Measurements from ENCODE around the gene CLIP1. TPM values are rescaled to one million over a fixed set of nuclear protein-coding genes. Genes with fewer than 3 reads are reported as not detected.

The CLIP1 gene
- total RNA-seq, 2 experiments from 2014 or later = 52.0 to 54.9 TPM

GRCh38 chr12:122403115-122403770, 19.2 kb downstream of the CLIP1 start:
- peak overlapping the region; percentile 15 for H3K27ac Mint-ChIP-seq
- H3K36me3 Mint-ChIP-seq (ENCODE audit: low read depth) = peaks cover 17% of the 10 kb centered on the region
- H3K9me3 Mint-ChIP-seq = no peaks in the 10 kb centered on the region
- ChIA-PET POLR2A (interaction anchor here (1.4 kb wide), 1 partner anchor 68 kb away, joined by 3 read pairs; no protein-coding TSS in a partner anchor), CTCF (interaction anchor here (0.6 to 1.9 kb wide), 7 partner anchors 19 to 258 kb away, joined by 3 to 16 read pairs (median 3); partner anchors contain the start of gene CLIP1)
- Histone ChIP-seq H3K27me3 (ENCODE audit: control insufficient read depth in 1 of 2, insufficient read depth in 2 of 2, low read length in 2 of 2) (no peaks in the 10 kb centered on the region), H3K27ac (ENCODE audit: low read depth in 1 of 2, low read length in 2 of 2) (no peak overlapping the region), H3K4me3 (ENCODE audit: low read length) (no peak overlapping the region), H3K36me3 (ENCODE audit: insufficient read depth, low read length) (no peaks in the 10 kb centered on the region), H3K9me3 (ENCODE audit: control insufficient read depth in 1 of 2, insufficient read depth in 1 of 2, low read length in 2 of 2) (no peaks in the 10 kb centered on the region), H3K4me1 (ENCODE audit: insufficient read depth, low read length) (peaks cover 17% of the 10 kb centered on the region)
- ATAC-seq (ENCODE audit: poor library complexity) (no peak), DNase-seq (no peak)
- no peaks in the 10 kb centered on the region for H3K27me3 Mint-ChIP-seq
- TF ChIP-seq CTCF (IDR thresholded peaks at IDR 0.05) = no peak
- H3K4me3 Mint-ChIP-seq = no peak overlapping the region
- intact Hi-C loops (cut with DNase I, micrococcal nuclease) = no loop called here
- peaks cover 45% of the 10 kb centered on the region for H3K4me1 Mint-ChIP-seq (ENCODE audit: low read depth)

GRCh38 chr12:122402264-122402663, 20.2 kb downstream of the CLIP1 start:
- no peak for TF ChIP-seq CTCF (IDR thresholded peaks at IDR 0.05)
- H3K27ac ChIP-seq (ENCODE audit: low read depth in 1 of 2, low read length in 2 of 2) = no peak overlapping the region
- no peaks in the 10 kb centered on the region for H3K36me3 ChIP-seq (ENCODE audit: insufficient read depth, low read length)
- ChIA-PET CTCF (interaction anchor here (1.0 to 1.3 kb wide), 2 partner anchors 24 to 71 kb away, joined by 3 read pairs; no protein-coding TSS in a partner anchor), POLR2A (no interaction called here)
- Mint-ChIP-seq H3K36me3 (ENCODE audit: low read depth) (peaks cover 17% of the 10 kb centered on the region), H3K4me1 (ENCODE audit: low read depth) (peaks cover 45% of the 10 kb centered on the region), H3K27me3 (no peaks in the 10 kb centered on the region), H3K4me3 (no peak overlapping the region), H3K27ac (no peak overlapping the region), H3K9me3 (no peaks in the 10 kb centered on the region)
- intact Hi-C loops (cut with DNase I, micrococcal nuclease) = no loop called here
- no peak overlapping the region for H3K4me3 ChIP-seq (ENCODE audit: low read length)
- H3K4me1 ChIP-seq (ENCODE audit: insufficient read depth, low read length) = peaks cover 17% of the 10 kb centered on the region
- no peak for ATAC-seq (ENCODE audit: poor library complexity)
- DNase-seq = no peak
- H3K9me3 ChIP-seq (ENCODE audit: control insufficient read depth in 1 of 2, insufficient read depth in 1 of 2, low read length in 2 of 2) = no peaks in the 10 kb centered on the region
- no peaks in the 10 kb centered on the region for H3K27me3 ChIP-seq (ENCODE audit: control insufficient read depth in 1 of 2, insufficient read depth in 2 of 2, low read length in 2 of 2)

GRCh38 chr12:122399592-122400373, 22.7 kb downstream of the CLIP1 start:
- POLR2A ChIA-PET = interaction anchor here (0.6 to 3.1 kb wide), 10 partner anchors 13 to 832 kb away, joined by 3 to 59 read pairs (median 4); partner anchors contain the start of genes CLIP1, KNTC1, RSRC2 and ZCCHC8
- DNase-seq (peak; percentile 35 to 84 (median 48)), ATAC-seq (ENCODE audit: poor library complexity) (peak; percentile 83)
- no peaks in the 10 kb centered on the region for H3K9me3 Mint-ChIP-seq
- H3K4me1 Mint-ChIP-seq (ENCODE audit: low read depth) = peaks cover 41% of the 10 kb centered on the region
- H3K4me1 ChIP-seq (ENCODE audit: insufficient read depth, low read length) = peaks cover 17% of the 10 kb centered on the region
- peak overlapping the region; percentile 72 for H3K4me3 Mint-ChIP-seq
- H3K36me3 ChIP-seq (ENCODE audit: insufficient read depth, low read length) = no peaks in the 10 kb centered on the region
- peak overlapping the region; percentile 0 to 35 for H3K27ac ChIP-seq (ENCODE audit: low read depth in 1 of 2, low read length in 2 of 2)
- intact Hi-C loops (cut with DNase I, micrococcal nuclease) = loop anchor here (1.0 to 10.0 kb wide), 6 partner anchors 21 to 355 kb away; partner anchors contain the start of gene DENR (in 2 of the 2)
- peak overlapping the region; percentile 8 for H3K4me3 ChIP-seq (ENCODE audit: low read length)
- no peaks in the 10 kb centered on the region for H3K27me3 ChIP-seq (ENCODE audit: control insufficient read depth in 1 of 2, insufficient read depth in 2 of 2, low read length in 2 of 2)
- peak; percentile 79 for TF ChIP-seq CTCF (IDR thresholded peaks at IDR 0.05)
- no peaks in the 10 kb centered on the region for H3K9me3 ChIP-seq (ENCODE audit: control insufficient read depth in 1 of 2, insufficient read depth in 1 of 2, low read length in 2 of 2)
- H3K27ac Mint-ChIP-seq = peak overlapping the region; percentile 87
- H3K36me3 Mint-ChIP-seq (ENCODE audit: low read depth) = peaks cover 10% of the 10 kb centered on the region
- no peaks in the 10 kb centered on the region for H3K27me3 Mint-ChIP-seq
- CTCF ChIA-PET = interaction anchor here (0.6 to 3.9 kb wide), 17 partner anchors 8 to 133 kb away, joined by 3 to 84 read pairs (median 4); partner anchors contain the start of genes CLIP1 and ZCCHC8

All from CD4-positive, alpha-beta T cell (primary cell).